ENCODE results near the gene SIPA1L2. TPM values are rescaled to one million over a fixed set of nuclear protein-coding genes. Genes with fewer than 3 reads are reported as not detected.

SIPA1L2 gene
- total RNA-seq, 1 experiment from 2014 or later = 13.2 TPM

GRCh38 chr1:232650418-232650817 is 20.5 kb upstream of the SIPA1L2 start:
- H3K4me1 ChIP-seq = peaks cover 7% of the 10 kb centered on the region
- no peaks in the 10 kb centered on the region for H3K27me3 ChIP-seq (replicated peaks; ENCODE audit: control insufficient read depth, insufficient read depth, low read length)
- DNase-seq = no peak
- Mint-ChIP-seq H3K9me3 (ENCODE audit: unreplicated experiment) (no peaks in the 10 kb centered on the region), H3K36me3 (ENCODE audit: insufficient read depth, unreplicated experiment) (no peaks in the 10 kb centered on the region), H3K4me1 (ENCODE audit: low read depth, unreplicated experiment) (peaks cover 3% of the 10 kb centered on the region), H3K4me3 (ENCODE audit: unreplicated experiment) (no peak overlapping the region), H3K27me3 (ENCODE audit: insufficient read depth, unreplicated experiment) (peaks cover 2% of the 10 kb centered on the region), H3K27ac (ENCODE audit: unreplicated experiment) (no peak overlapping the region)
- H3K4me3 ChIP-seq (ENCODE audit: low read depth, low read length) = no peak overlapping the region
- H3K9me3 ChIP-seq = no peaks in the 10 kb centered on the region
- ChIA-PET CTCF (no interaction called here), POLR2A (no interaction called here)
- H3K36me3 ChIP-seq (ENCODE audit: control insufficient read depth, insufficient read depth, low read length) = no peaks in the 10 kb centered on the region
- intact Hi-C loops (cut with micrococcal nuclease; ENCODE audit: unreplicated experiment) = no loop called here
- TF ChIP-seq CTCF (IDR thresholded peaks at IDR 0.05; ENCODE audit: insufficient read depth in 1 of 2, low read depth in 1 of 2, low read length in 1 of 2, severe bottlenecking in 1 of 2, unreplicated experiment in 1 of 2) = no peak
- no TSS peak for BruUV-seq (replicated peaks)

DNA sequence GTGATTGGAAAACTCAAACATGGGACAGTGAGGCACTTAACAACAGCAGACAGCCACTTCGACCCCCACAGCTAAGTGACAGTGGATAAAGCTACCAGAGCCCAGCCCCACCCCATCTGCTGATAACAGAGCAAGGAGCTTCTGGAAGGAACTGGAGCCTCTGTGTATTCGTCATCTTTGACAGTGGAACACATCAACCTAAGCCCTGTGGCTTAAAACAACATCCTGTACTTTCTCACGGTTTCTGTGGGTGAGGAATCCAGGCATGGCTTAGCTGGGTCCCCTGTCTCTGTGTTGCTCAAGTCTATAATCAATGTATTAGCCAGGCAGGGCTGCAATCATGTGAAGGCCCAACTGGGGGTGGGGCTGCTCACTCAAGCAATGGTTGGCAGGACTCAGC is 18.4 kb upstream of the SIPA1L2 start:
- POLR2A ChIA-PET = no interaction called here
- H3K9me3 Mint-ChIP-seq (ENCODE audit: unreplicated experiment) = peaks cover 12% of the 10 kb centered on the region
- Histone ChIP-seq H3K27me3 (replicated peaks; ENCODE audit: control insufficient read depth, insufficient read depth, low read length) (no peaks in the 10 kb centered on the region), H3K4me3 (ENCODE audit: low read depth, low read length) (no peak overlapping the region), H3K4me1 (no peaks in the 10 kb centered on the region), H3K36me3 (ENCODE audit: control insufficient read depth, insufficient read depth, low read length) (no peaks in the 10 kb centered on the region), H3K9me3 (no peaks in the 10 kb centered on the region)
- H3K36me3 Mint-ChIP-seq (ENCODE audit: insufficient read depth, unreplicated experiment) = no peaks in the 10 kb centered on the region
- H3K27ac Mint-ChIP-seq (ENCODE audit: unreplicated experiment) = no peak overlapping the region
- H3K27me3 Mint-ChIP-seq (ENCODE audit: insufficient read depth, unreplicated experiment) = no peaks in the 10 kb centered on the region
- intact Hi-C loops (cut with micrococcal nuclease; ENCODE audit: unreplicated experiment) = no loop called here
- CTCF ChIA-PET = interaction anchor here (0.5 kb wide), 1 partner anchor 11 kb away, joined by 3 read pairs; no protein-coding TSS in a partner anchor
- DNase-seq = no peak
- H3K4me3 Mint-ChIP-seq (ENCODE audit: unreplicated experiment) = no peak overlapping the region
- TF ChIP-seq CTCF (IDR thresholded peaks at IDR 0.05; ENCODE audit: insufficient read depth in 1 of 2, low read depth in 1 of 2, low read length in 1 of 2, severe bottlenecking in 1 of 2, unreplicated experiment in 1 of 2) = no peak
- no TSS peak for BruUV-seq (replicated peaks)
- no peaks in the 10 kb centered on the region for H3K4me1 Mint-ChIP-seq (ENCODE audit: low read depth, unreplicated experiment)

- Mint-ChIP-seq H3K36me3 (ENCODE audit: insufficient read depth, unreplicated experiment) (no peaks in the 10 kb centered on the region), H3K4me3 (ENCODE audit: unreplicated experiment) (no peak overlapping the region), H3K27ac (ENCODE audit: unreplicated experiment) (no peak overlapping the region), H3K4me1 (ENCODE audit: low read depth, unreplicated experiment) (no peaks in the 10 kb centered on the region), H3K9me3 (ENCODE audit: unreplicated experiment) (peaks cover 12% of the 10 kb centered on the region), H3K27me3 (ENCODE audit: insufficient read depth, unreplicated experiment) (no peaks in the 10 kb centered on the region)
- BruUV-seq (replicated peaks) = no TSS peak
- no peaks in the 10 kb centered on the region for H3K36me3 ChIP-seq (ENCODE audit: control insufficient read depth, insufficient read depth, low read length)
- H3K4me3 ChIP-seq (ENCODE audit: low read depth, low read length) = no peak overlapping the region
- no peak for DNase-seq
- H3K9me3 ChIP-seq = no peaks in the 10 kb centered on the region
- intact Hi-C loops (cut with micrococcal nuclease; ENCODE audit: unreplicated experiment) = no loop called here
- ChIA-PET CTCF (no interaction called here), POLR2A (no interaction called here)
- H3K4me1 ChIP-seq = no peaks in the 10 kb centered on the region
- TF ChIP-seq CTCF (IDR thresholded peaks at IDR 0.05; ENCODE audit: insufficient read depth in 1 of 2, low read depth in 1 of 2, low read length in 1 of 2, severe bottlenecking in 1 of 2, unreplicated experiment in 1 of 2) = no peak
- H3K27me3 ChIP-seq (replicated peaks; ENCODE audit: control insufficient read depth, insufficient read depth, low read length) = no peaks in the 10 kb centered on the region
Measured at GRCh38 chr1:232644209-232644608, 14.3 kb upstream of the SIPA1L2 start.

Measured in Caco-2 (cell line).